HUES6 (cell line): ENCODE measurements around the gene ZFAND4.
"Not testable (repeated sequence)": the region's sequence is repeated elsewhere in the genome, so short reads cannot be mapped to it uniquely, and the experiment has no call there.

Experiments used
- H3K27ac ChIP-seq: 2 replicates; pipeline ENCODE4 v1.7.0; 2013; ENCODE audit warnings: low read depth, mild to moderate bottlenecking, low read length, inconsistent platforms
- H3K27me3 ChIP-seq: 2 replicates; pipeline ENCODE4 v1.6.1; 2013; ENCODE audit warnings: low read length; ENCODE audit not compliant: control insufficient read depth, insufficient read depth
- H3K36me3 ChIP-seq: 2 replicates; pipeline ENCODE4 v1.6.1; 2013; ENCODE audit warnings: low read length; ENCODE audit not compliant: control insufficient read depth, insufficient read depth
- H3K4me1 ChIP-seq: 2 replicates; pipeline ENCODE4 v1.6.1; 2013; ENCODE audit warnings: low read length; ENCODE audit not compliant: control insufficient read depth, insufficient read depth
- H3K4me3 ChIP-seq: 2 replicates; pipeline ENCODE4 v1.5.1; 2013; ENCODE audit warnings: low read depth, low read length
- H3K9ac ChIP-seq: one replicate; pipeline ENCODE4 v1.6.1; 2013; ENCODE audit warnings: mild to moderate bottlenecking, low read length
- H3K9me3 ChIP-seq: 2 replicates; pipeline ENCODE4 v1.6.1; 2013; ENCODE audit warnings: low read depth, low read length; ENCODE audit not compliant: control insufficient read depth, insufficient read depth

ZFAND4 gene

GRCh38 chr10:45660876-45661411 is 11.6 kb downstream of the ZFAND4 start:
- H3K36me3 ChIP-seq = no peaks in the 10 kb centered on the region; the same call in 1 of the 2 replicates
- no peak overlapping the region for H3K4me3 ChIP-seq
- H3K9me3 ChIP-seq = no peaks in the 10 kb centered on the region
- peaks cover 4% of the 10 kb centered on the region for H3K4me1 ChIP-seq
- 0 out of 2 replicates have a peak overlapping the region, but pooled peaks have one; percentile 60 for H3K27ac ChIP-seq
- H3K9ac ChIP-seq = peak overlapping the region; percentile 15
- H3K27me3 ChIP-seq = no peaks in the 10 kb centered on the region

DNA sequence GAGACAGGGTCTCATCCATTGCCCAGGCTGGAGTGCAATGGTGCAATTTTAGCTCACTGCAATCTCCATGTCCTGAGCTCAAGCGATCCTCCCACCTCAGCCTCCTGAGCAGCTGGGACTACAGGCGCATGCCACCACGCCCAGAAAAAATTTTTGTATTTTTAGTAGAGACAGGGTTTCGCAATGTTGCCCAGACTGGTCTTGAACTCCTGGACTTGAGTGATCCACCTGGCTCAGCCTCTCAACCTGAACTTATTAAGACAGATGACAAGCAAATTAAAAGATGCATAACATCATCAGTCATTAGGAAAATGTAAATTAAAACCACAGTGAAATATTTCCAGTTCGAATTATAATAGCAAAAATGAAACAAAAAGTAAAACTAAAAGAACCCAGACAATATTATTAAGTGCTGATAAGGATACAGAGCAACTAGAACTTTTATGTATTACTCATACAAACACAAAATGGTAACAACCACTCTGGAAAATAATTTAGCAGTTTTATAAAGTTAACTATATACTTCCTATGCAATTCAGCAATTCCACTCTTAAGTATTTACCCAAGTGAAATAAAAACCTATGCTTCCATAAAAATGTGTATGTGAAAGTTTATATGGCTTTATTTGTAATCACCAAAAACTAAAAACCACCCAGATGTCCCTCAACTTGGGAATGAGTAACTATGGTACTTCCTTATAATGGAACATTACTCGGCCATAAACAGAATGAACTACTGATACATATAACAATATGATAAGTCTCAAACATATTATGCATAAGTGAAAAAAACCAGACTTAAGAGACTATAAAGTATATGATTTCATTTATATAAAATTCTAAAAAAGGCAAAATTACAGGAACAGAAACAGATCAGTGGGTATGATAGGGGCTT is 15.3 kb downstream of the ZFAND4 start:
- Histone ChIP-seq H3K27me3 (no peaks in the 10 kb centered on the region), H3K9ac (no peak overlapping the region), H3K4me3 (no peak overlapping the region), H3K27ac (no peak overlapping the region), H3K9me3 (no peaks in the 10 kb centered on the region), H3K36me3 (no peaks in the 10 kb centered on the region; the same call in 1 of the 2 replicates), H3K4me1 (peaks cover 4% of the 10 kb centered on the region)

- H3K27me3 ChIP-seq = no peaks in the 10 kb centered on the region
- H3K9me3 ChIP-seq = no peaks in the 10 kb centered on the region
- peaks cover 4% of the 10 kb centered on the region for H3K36me3 ChIP-seq
- no peak overlapping the region for H3K4me3 ChIP-seq
- H3K27ac ChIP-seq = no peak overlapping the region
- H3K4me1 ChIP-seq = no peaks in the 10 kb centered on the region
- no peak overlapping the region for H3K9ac ChIP-seq
Measured at GRCh38 chr10:45655219-45655618, 17.4 kb downstream of the ZFAND4 start.

- not testable (repeated sequence) for H3K9ac ChIP-seq, H3K4me1 ChIP-seq, H3K36me3 ChIP-seq, H3K27me3 ChIP-seq, H3K4me3 ChIP-seq, H3K27ac ChIP-seq, H3K9me3 ChIP-seq
Measured at GRCh38 chr10:45654753-45655141, 17.8 kb downstream of the ZFAND4 start.

DNA sequence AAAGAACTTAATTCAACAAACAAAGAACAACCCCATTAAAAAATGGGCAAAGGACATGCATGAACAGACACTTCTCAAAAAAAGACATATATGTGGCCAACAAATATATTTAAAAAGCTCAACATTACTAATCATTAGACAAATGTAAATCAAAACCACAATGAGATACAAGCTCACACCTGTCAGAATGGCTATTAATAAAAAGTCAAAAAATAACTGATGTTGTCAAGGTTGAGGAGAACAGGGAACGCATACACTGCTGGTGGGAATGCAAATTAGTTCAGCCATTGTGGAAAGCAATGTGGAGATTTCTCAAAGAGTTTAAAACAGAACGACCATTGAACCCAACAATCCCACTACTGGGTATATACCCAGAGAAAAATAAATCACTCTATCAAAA is 19.1 kb downstream of the ZFAND4 start:
- no peak overlapping the region for H3K4me3 ChIP-seq
- H3K27ac ChIP-seq = no peak overlapping the region
- no peaks in the 10 kb centered on the region for H3K9me3 ChIP-seq
- peaks cover 4% of the 10 kb centered on the region for H3K36me3 ChIP-seq
- H3K9ac ChIP-seq = no peak overlapping the region
- H3K4me1 ChIP-seq = no peaks in the 10 kb centered on the region
- no peaks in the 10 kb centered on the region for H3K27me3 ChIP-seq

- Histone ChIP-seq H3K4me1 (no peaks in the 10 kb centered on the region), H3K9me3 (no peaks in the 10 kb centered on the region)
Measured at GRCh38 chr10:45652511-45652910, 20.1 kb downstream of the ZFAND4 start.

GRCh38 chr10:45649296-45649695 is 23.3 kb downstream of the ZFAND4 start:
- no peak overlapping the region for H3K4me3 ChIP-seq
- no peaks in the 10 kb centered on the region for H3K4me1 ChIP-seq
- H3K27me3 ChIP-seq = no peaks in the 10 kb centered on the region
- no peak overlapping the region for H3K9ac ChIP-seq
- H3K36me3 ChIP-seq = peaks cover 21% of the 10 kb centered on the region
- no peaks in the 10 kb centered on the region for H3K9me3 ChIP-seq
- no peak overlapping the region for H3K27ac ChIP-seq

More at GRCh38 chr10:45652511-45652910, 20.1 kb downstream of the ZFAND4 start:
- Histone ChIP-seq H3K9ac (no peak overlapping the region), H3K27me3 (no peaks in the 10 kb centered on the region), H3K36me3 (peaks cover 11% of the 10 kb centered on the region), H3K27ac (no peak overlapping the region), H3K4me3 (no peak overlapping the region)

GRCh38 chr10:45647118-45647517 is 25.5 kb downstream of the ZFAND4 start:
- Histone ChIP-seq H3K27me3 (no peaks in the 10 kb centered on the region), H3K27ac (no peak overlapping the region), H3K9me3 (no peaks in the 10 kb centered on the region), H3K4me3 (no peak overlapping the region), H3K36me3 (peaks cover 21% of the 10 kb centered on the region), H3K4me1 (no peaks in the 10 kb centered on the region), H3K9ac (no peak overlapping the region)

DNA sequence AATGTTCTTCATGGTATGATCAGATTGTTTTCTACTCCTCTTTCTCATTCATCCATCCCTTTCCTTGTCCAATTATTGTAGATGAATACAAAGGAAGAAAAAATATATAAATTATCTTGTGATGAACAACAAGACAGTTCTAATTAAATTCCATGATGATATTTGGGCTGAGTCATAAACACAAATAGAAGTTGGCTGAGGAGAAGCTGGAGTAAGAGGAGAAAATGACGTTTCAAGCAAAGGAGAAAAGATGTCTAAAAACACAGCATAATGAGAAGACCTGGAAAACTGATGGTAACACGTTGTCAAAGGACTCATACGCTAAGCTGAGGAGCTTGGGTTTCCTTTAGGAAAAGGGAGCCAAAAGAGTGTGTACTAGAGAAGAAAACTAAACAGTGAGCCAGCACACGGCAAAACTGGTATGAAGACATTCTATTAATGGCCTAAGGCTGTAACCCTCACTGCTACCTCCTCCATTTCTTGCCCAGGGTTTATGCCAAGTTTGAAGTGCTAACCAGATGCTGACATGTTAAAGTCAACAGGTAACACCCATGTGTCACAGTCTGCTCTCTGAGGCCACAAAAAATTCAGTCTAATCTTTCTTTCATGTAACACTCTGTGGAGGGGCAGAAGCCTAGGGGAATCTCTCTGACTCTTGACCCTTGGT is 26.1 kb downstream of the ZFAND4 start:
- Histone ChIP-seq H3K27ac (no peak overlapping the region), H3K9ac (no peak overlapping the region), H3K27me3 (no peaks in the 10 kb centered on the region), H3K4me3 (no peak overlapping the region), H3K9me3 (no peaks in the 10 kb centered on the region), H3K36me3 (peaks cover 21% of the 10 kb centered on the region), H3K4me1 (no peaks in the 10 kb centered on the region)

DNA sequence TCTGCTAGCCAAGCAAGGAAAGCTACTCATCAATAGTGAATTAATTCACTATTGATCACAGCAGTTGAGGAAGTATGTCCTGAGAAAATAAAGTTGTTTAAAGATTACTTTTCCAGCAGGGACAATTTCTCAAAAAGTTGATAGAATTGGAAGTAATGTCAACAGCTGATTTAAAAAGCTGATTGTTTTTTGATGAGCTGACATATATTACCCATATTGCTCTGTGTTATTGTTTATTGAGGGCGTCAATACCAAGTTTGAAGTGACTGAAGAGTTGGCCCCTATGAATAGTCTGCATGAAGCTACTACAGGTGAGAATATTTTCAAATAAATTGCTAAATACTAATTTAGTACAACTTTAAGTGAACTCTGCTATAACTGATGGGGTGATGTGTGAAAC is 28.0 kb downstream of the ZFAND4 start:
- Histone ChIP-seq H3K9ac (no peak overlapping the region), H3K27ac (no peak overlapping the region)

GRCh38 chr10:45640941-45641340 is 31.6 kb downstream of the ZFAND4 start:
- H3K27me3 ChIP-seq = no peaks in the 10 kb centered on the region
- H3K4me1 ChIP-seq = no peaks in the 10 kb centered on the region
- no peaks in the 10 kb centered on the region for H3K9me3 ChIP-seq
- no peak overlapping the region for H3K27ac ChIP-seq
- H3K4me3 ChIP-seq = no peak overlapping the region
- H3K36me3 ChIP-seq = no peaks in the 10 kb centered on the region; the same call in 1 of the 2 replicates
- no peak overlapping the region for H3K9ac ChIP-seq

More for the DNA sequence above, 28.0 kb downstream of the ZFAND4 start:
- Histone ChIP-seq H3K9me3 (no peaks in the 10 kb centered on the region), H3K4me1 (no peaks in the 10 kb centered on the region), H3K36me3 (peaks cover 17% of the 10 kb centered on the region), H3K27me3 (no peaks in the 10 kb centered on the region), H3K4me3 (no peak overlapping the region)
